GM21825 (cell line): ENCODE results near the gene USP32.
"Not testable (repeated sequence)": the region's sequence is repeated elsewhere in the genome, so short reads cannot be mapped to it uniquely, and the experiment has no call there.

Experiments
- ATAC-seq: cut with Tn5 transposase; IDR thresholded peaks from one replicate; pipeline ENCODE4 v1.9.1; 2021; ENCODE audit warnings: mild to moderate bottlenecking, moderate library complexity; ENCODE audit not compliant: unreplicated experiment

The USP32 gene

DNA sequence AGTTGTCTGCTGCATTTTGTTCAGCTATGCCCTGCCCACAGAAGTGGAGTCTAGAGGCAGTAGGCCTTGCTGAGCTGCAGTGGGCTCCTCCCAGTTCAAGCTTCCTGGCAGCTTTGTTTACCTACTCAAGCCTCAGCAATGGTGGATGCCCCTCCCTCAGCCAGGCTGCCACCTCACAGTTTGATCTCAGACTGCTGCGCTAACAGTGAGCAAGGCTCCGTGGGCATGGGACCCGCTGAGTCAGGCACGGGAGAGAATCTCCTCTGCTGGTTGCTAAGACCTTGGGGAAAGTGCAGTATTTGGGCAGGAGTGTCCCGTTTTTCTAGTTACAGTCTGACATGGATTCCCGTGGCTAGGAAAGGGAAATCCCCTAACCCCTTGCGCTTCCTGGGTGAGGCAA, 49.4 kb downstream of the USP32 start:
- ATAC-seq: not testable (repeated sequence)

GRCh38 chr17:60335289-60335688, 56.6 kb downstream of the USP32 start:
- ATAC-seq: no peak

GRCh38 chr17:60333628-60334031, 58.3 kb downstream of the USP32 start:
- no peak for ATAC-seq

DNA sequence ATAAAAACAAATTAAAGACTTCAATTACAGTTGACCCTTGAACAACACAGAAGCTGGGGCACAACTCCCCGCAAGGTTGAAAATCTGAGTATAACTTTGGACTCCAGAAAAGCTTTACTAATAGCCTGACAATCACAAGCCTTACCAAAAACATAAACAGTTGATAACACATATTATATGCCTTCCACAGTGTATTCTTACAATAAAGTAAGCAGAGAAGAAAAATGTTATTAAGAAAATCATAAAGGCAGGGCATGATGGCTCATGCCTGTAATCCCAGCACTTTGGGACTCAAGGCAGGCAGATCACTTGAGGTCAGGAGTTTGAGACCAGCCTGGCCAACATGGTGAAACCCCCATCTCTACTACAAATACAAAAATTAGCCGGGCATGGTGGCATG, 58.9 kb downstream of the USP32 start:
- not testable (repeated sequence) for ATAC-seq

- ATAC-seq: no peak
These were observed 59.4 kb downstream of the USP32 start for GRCh38 chr17:60332574-60332973.

DNA sequence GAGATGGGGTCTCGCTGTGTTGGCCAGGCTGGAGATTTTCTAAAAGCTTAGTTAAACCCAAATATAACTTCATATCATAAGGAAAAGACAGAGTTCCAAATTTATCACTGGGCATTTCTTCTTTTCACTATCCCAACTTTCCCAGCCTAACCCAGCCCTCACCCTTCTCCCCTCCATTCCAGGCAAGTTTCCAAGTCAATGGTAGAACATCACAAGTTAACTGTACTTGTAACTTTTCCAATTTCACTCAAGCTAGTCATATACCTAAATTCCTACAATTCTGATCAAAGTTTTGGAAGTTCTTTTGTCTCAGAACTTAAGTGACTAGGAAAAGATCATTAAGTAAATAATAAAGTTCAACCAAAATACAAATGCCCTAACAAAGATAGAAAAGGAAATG, 61.2 kb downstream of the USP32 start:
- ATAC-seq: no peak

DNA sequence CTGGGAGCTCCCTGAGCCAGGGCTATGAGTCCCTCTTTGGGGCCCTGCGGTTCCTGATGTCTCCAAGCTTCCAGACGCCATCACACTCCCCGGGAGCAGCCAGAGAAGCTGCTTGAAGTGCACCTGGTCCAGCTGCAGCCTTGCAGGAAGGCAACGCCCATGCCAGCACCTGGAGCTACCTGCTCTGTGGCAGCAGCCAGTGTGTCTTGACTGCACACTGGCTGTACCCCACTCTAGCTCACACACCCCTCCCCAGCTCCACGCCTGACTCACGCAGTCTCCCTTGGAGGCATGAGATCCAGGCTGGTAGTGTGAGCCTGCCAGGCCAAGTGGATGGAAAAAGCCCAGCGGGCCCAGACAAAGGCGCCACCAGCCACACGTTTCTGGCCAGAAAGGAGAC, 63.3 kb downstream of the USP32 start:
- ATAC-seq: no peak

GRCh38 chr17:60327901-60328273, 64.0 kb downstream of the USP32 start:
- no peak for ATAC-seq

GRCh38 chr17:60327134-60327900, 64.6 kb downstream of the USP32 start:
- ATAC-seq: no peak

GRCh38 chr17:60326702-60327101, 65.2 kb downstream of the USP32 start:
- ATAC-seq: no peak

DNA sequence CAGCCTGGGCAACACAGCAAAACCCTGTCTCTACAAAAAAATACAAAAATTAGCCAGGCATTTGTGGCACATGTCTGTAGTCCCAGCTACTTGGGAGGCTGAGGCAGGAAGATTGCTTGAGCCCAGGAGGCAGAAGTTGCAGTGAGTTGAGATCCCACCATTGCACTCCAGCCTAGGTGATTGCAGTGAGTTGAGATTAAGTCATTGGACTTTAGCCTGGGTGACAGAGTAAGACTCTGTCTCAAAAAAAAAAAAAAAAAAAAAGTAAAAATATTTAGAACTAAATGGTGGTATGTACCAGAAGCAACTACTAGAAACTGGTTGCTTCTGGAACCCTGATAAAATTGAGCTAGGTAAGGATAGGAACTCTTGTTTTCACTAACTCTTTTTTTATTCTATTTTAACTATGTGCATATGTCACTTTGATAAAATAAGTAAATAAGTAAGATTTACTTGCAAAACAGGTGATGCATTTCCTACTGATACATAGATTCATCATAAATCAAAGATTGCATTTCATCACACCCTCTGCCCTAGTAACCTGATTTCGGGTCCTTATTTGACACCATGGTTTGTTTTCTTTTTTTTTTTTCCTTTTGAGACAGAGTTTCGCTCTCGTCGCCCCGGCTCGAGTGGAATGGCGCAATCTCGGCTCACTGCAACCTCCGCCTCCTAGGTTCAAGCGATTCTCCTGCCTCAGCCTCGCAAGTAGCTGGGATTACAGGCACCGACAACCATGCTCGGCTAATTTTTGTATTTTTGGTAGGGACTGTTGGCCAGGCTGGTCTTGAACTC, 66.0 kb downstream of the USP32 start:
- no peak for ATAC-seq

- no peak for ATAC-seq
These were observed 68.2 kb downstream of the USP32 start for GRCh38 chr17:60323754-60324153.

DNA sequence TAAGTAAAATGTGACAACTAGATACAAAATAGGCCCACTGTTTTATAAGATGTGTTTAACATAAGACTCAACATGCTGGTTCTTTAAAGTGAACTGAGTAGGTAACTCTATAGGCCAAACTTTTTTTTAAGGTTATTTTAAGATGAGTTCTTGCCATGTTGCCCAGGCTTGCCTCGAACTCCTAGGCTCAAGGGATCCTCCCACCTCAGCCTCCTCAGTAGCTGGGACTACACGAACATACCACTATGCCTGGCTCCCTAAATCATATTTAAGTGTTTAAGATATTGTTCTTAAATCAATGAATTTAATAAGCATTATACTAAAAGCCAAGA, 69.9 kb downstream of the USP32 start:
- no peak for ATAC-seq

- ATAC-seq: no peak
These were observed 70.4 kb downstream of the USP32 start for GRCh38 chr17:60321336-60322055.

DNA sequence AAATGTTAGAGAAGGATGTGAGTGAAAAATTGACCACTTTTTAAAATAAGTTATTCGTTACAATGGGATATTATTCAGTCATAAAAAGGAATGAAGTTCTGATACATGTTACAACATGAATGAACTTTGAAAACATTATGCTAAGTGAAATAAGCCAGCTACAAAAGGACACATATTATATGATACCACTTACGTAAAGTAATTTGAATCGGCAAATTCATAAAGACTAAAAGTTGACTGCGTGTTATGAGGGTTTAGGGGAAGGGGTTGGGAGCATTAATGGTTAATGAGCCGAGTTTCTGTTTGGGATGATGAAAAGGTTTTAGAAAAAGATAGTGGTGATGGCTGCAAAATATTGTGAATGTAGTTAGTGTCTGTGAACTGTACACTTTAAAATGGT, 73.1 kb downstream of the USP32 start:
- ATAC-seq: no peak

- ATAC-seq: no peak
These were observed 73.6 kb downstream of the USP32 start for GRCh38 chr17:60318326-60318725.

DNA sequence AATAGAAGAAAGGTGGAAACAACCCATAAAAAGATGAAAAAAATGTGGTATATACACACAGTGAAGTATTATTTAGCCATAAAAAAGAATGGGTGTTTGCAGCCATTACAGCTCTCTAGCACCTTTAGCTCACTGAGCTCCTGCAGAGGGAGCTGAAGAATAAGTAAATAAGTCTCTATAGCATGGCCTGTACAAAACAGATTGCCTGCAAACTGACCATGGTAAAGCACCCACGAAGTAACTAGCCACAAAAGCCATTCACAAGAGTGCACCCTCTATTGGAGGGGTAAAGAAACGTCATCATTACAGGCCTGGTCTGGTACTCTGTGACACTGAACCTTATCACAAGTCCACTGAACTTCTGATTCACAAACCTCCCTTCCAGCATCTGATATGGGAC, 76.3 kb downstream of the USP32 start:
- no peak for ATAC-seq

DNA sequence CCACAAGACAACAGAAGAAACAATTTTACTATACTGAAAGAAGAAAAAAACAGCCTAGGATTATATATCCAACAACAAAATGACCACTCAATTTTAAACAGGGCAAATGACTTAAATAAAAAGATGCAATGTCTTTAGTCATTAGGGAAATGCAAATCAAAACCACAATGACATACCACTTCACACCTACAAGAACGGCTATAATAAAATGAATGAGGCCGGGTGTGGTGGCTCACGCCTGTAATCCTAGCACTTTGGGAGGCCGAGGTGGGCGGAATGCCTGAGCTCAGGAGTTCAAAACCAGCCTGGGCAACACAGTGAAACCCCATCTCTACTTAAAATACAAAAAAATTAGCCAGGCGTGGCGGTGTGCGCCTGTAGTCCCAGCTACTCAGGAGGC, 77.0 kb downstream of the USP32 start:
- not testable (repeated sequence) for ATAC-seq

DNA sequence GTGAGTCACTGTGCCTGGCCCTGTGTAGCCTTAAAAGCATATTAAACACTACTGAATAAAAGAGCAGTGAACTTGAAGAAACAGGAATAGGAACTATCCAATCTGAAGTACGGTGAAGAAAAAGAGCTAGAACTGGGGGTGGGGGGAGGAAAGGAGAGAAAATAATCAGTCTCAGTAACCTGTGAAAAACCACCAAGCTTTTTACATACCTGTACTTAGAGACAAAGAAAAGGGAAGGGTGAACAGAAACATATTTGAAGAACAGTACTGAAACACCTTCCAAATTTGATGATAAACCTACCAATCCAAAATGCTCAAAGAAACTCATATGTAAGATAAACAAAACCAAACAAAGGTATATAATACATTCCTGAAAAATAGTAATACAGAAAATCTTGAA, 77.5 kb downstream of the USP32 start:
- ATAC-seq: no peak

DNA sequence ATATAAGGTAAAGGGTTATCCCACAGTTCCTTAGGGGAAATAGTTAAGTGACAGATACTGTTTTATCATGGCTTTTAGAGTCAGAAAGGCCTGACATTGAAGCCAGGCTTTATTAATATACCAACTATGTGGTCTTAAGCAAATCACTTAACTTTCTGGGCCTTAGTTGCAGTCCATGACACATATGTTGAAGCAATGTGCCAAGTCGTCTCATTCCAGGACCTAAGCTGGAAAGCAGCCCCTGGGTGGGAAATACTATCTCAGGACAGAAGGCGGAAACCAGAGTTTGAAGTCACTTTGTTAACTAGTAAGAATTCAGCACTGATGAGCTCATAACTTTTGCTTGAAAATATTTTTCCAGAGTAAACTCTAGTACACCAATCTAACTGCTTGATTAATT, 80.0 kb downstream of the USP32 start:
- no peak for ATAC-seq

DNA sequence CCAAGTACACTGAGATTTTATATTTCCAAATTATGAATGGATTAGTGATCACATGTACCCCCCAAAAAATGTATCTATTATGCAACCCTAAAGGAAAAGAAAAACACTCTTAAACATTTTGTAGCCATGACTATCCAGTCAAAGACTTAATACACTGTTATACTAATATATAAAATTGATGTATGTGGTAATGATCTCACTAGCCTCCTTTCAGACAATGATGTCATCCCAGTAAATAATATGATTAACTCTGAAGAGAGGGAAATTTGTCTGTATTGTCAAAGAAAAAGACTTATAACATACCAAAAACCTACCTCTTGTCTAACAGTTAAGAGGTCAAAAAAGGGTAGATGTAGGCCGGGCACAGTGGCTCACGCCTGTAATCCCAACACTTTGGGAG, 80.7 kb downstream of the USP32 start:
- no peak for ATAC-seq

DNA sequence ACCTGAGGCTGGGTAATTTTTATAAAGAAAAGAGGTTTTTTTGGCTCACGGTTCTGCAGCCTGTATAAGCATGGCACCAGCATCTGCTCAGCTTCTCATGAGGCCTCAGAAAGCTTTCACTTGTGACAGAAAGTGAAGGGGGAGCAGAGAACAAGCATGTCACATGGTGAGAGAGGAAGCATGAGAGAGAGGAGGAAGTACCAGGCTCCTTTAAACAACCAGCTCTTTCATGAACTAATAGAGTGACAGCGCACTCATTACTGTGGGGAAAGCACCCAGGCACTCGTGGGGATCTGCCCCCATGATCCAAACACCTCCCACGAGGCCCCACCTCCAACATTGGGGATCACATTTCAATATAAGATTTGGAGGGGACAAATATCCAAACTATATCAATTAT, 86.8 kb downstream of the USP32 start:
- peak; percentile 89 for ATAC-seq
